Body of pancreas (tissue), 4 donors: ENCODE data around the gene WDR7. TPM values are rescaled to one million over a fixed set of nuclear protein-coding genes. Genes with fewer than 3 reads are reported as not detected.

Source experiments
- ATAC-seq: fragments of 150-250 bp; one replicate; pipeline ENCODE4 v1.9.1; 2016
- DNase-seq, 4 donors: peaks; one replicate each; pipeline ENCODE4 v3.0.0-alpha.2; 2019
- H3K27ac ChIP-seq, 4 donors: fragments of 200-600 bp; sonication (generic); 1 replicate in 3 of 4; 2 replicates in 1 of 4; pipeline versions ENCODE4 v1.5.1 to v1.6.1; 2016 to 2019; ENCODE audit warnings: mild to moderate bottlenecking in 1 of 4, mixed read lengths in 1 of 4, moderate library complexity in 1 of 4
- H3K27me3 ChIP-seq, 2 donors: fragments of 200-600 bp; sonication (generic); one replicate each; pipeline ENCODE4 v1.6.0; 2016; ENCODE audit warnings: mild to moderate bottlenecking in 1 of 2
- H3K36me3 ChIP-seq, 2 donors: fragments of 200-600 bp; sonication (generic); replicated peaks in 1 of 2; 2 replicates each; pipeline ENCODE4 v1.5.1; 2016; ENCODE audit warnings: low read depth in 2 of 2; ENCODE audit not compliant: insufficient read depth in 1 of 2
- H3K4me1 ChIP-seq: fragments of 200-600 bp; sonication (generic); one replicate; pipeline ENCODE4 v1.6.0; 2016
- H3K4me3 ChIP-seq, 2 donors: fragments of 200-600 bp; sonication (generic); 1 replicate in 1 of 2; 2 replicates in 1 of 2; pipeline ENCODE4 v1.5.1; 2016 to 2019
- H3K9me3 ChIP-seq, 3 donors: fragments of 200-600 bp; sonication (generic); 1 replicate in 2 of 3; 2 replicates in 1 of 3; pipeline ENCODE4 v1.5.1; 2016
- POLR2A ChIP-seq, 3 donors: fragments of 450-650 bp; IDR thresholded peaks; one replicate each; pipeline ENCODE4 v1.6.1; 2016; ENCODE audit warnings: antibody characterized with exemption in 3 of 3, mild to moderate bottlenecking in 2 of 3
- WGBS, 2 donors: methylation state at CpG; one replicate each; pipeline ENCODE4 v1.1.5; 2017; 5-methylcytosine and 5-hydroxymethylcytosine counted together
- intact Hi-C: fragments of 100-400 bp; cut with DNase I; formaldehyde crosslinking; loops from one replicate; pipeline ENCODE4 v1.15.1; 2023
- total RNA-seq, 2 donors: library from RNA; depleted of rRNA; stranded (reverse); fragments of >200 nt; gene quantifications; one replicate each; pipeline ENCODE4 v1.1.0, GENCODE V29; 2016
- TF ChIP-seq, protein P1 (sequence below), 7 experiments: fragments of 450-650 bp in 4 of 7; fragments of 200-600 bp in 3 of 7; sonication (generic) in 3 of 7; IDR thresholded peaks; one replicate each; pipeline ENCODE4 v1.5.1; 2016 to 2019; ENCODE audit warnings: antibody characterized with exemption in 7 of 7

The WDR7 gene
- total RNA-seq, 2 donors from 2014 or later = 16.3 to 21.4 TPM

GRCh38 chr18:57023275-57023882 lies 372.2 kb downstream of the WDR7 start:
- Histone ChIP-seq H3K4me3 (no peak overlapping the region), H3K9me3 (no peaks in the 10 kb centered on the region), H3K27ac (no peak overlapping the region), H3K4me1 (no peaks in the 10 kb centered on the region), H3K27me3 (no peaks in the 10 kb centered on the region), H3K36me3 (peaks cover 0 to 1% of the 10 kb centered on the region in 2 donors)
- WGBS, 2 donors = 48 to 50% methylated on average over 3 of the region's 3 CpGs
- intact Hi-C loops = no loop called here
- DNase-seq (no peak), ATAC-seq (no peak)
- no peak for TF ChIP-seq POLR2A (IDR thresholded peaks at IDR 0.05)
- TF ChIP-seq, protein P1, sequence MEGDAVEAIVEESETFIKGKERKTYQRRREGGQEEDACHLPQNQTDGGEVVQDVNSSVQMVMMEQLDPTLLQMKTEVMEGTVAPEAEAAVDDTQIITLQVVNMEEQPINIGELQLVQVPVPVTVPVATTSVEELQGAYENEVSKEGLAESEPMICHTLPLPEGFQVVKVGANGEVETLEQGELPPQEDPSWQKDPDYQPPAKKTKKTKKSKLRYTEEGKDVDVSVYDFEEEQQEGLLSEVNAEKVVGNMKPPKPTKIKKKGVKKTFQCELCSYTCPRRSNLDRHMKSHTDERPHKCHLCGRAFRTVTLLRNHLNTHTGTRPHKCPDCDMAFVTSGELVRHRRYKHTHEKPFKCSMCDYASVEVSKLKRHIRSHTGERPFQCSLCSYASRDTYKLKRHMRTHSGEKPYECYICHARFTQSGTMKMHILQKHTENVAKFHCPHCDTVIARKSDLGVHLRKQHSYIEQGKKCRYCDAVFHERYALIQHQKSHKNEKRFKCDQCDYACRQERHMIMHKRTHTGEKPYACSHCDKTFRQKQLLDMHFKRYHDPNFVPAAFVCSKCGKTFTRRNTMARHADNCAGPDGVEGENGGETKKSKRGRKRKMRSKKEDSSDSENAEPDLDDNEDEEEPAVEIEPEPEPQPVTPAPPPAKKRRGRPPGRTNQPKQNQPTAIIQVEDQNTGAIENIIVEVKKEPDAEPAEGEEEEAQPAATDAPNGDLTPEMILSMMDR (IDR thresholded peaks at IDR 0.05) = no peak

- no peak overlapping the region for H3K27ac ChIP-seq
- H3K4me3 ChIP-seq = no peak overlapping the region
- ATAC-seq = no peak
- WGBS, 2 donors = 87 to 97% methylated on average over 4 of the region's 4 CpGs
- DNase-seq = no peak
- no peaks in the 10 kb centered on the region for H3K9me3 ChIP-seq
- peaks cover 0 to 3% of the 10 kb centered on the region in 2 donors for H3K36me3 ChIP-seq
- no peaks in the 10 kb centered on the region for H3K4me1 ChIP-seq
- intact Hi-C loops = no loop called here
- no peaks in the 10 kb centered on the region for H3K27me3 ChIP-seq
- TF ChIP-seq, protein P1 (IDR thresholded peaks at IDR 0.05) = no peak
- TF ChIP-seq POLR2A (IDR thresholded peaks at IDR 0.05) = no peak
Measured at GRCh38 chr18:57025540-57025939, 374.4 kb downstream of the WDR7 start.

GRCh38 chr18:57026316-57026715 lies 375.2 kb downstream of the WDR7 start:
- Histone ChIP-seq H3K36me3 (peaks cover 0 to 1% of the 10 kb centered on the region in 2 donors), H3K4me3 (no peak overlapping the region), H3K9me3 (no peaks in the 10 kb centered on the region), H3K4me1 (no peaks in the 10 kb centered on the region), H3K27me3 (no peaks in the 10 kb centered on the region), H3K27ac (no peak overlapping the region)
- 95 to 99% methylated on average over 2 of the region's 2 CpGs for WGBS, 2 donors
- DNase-seq (no peak), ATAC-seq (no peak)
- TF ChIP-seq, protein P1 (IDR thresholded peaks at IDR 0.05) = no peak
- TF ChIP-seq POLR2A (IDR thresholded peaks at IDR 0.05) = no peak
- intact Hi-C loops = no loop called here

GRCh38 chr18:57027190-57027708 lies 376.1 kb downstream of the WDR7 start:
- H3K4me3 ChIP-seq = no peak overlapping the region
- peak in 2 of 4 donors; percentile 18 to 34 for DNase-seq
- peaks cover 0 to 1% of the 10 kb centered on the region in 2 donors for H3K36me3 ChIP-seq
- no peaks in the 10 kb centered on the region for H3K9me3 ChIP-seq
- no peaks in the 10 kb centered on the region for H3K4me1 ChIP-seq
- TF ChIP-seq POLR2A (IDR thresholded peaks at IDR 0.05) = no peak
- TF ChIP-seq, protein P1 (IDR thresholded peaks at IDR 0.05) = no peak
- no peak overlapping the region for H3K27ac ChIP-seq
- no peak for ATAC-seq
- intact Hi-C loops = no loop called here
- 82 to 90% methylated on average over 9 to 15 of the region's 15 CpGs for WGBS, 2 donors
- H3K27me3 ChIP-seq = no peaks in the 10 kb centered on the region

DNA sequence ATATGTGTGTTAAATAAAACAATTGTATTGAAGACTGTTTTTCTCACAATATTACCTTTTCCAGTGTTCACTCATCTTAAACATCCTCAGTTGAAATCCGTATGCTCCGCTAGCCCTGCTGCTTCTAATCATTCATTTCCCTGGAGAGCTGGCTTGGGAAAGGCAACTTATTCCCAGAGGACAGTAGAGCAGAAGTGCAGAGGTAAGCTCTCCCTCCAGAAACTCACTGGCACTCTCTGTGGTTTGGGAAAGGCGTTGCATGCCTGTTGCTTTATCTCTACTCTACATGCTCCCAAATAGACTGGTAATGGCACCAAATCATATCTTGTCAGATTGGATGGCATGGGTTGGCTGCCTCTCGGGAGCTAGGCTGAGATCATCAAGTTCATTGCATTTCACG lies 378.6 kb downstream of the WDR7 start:
- intact Hi-C loops = no loop called here

More for the DNA sequence above, 378.6 kb downstream of the WDR7 start:
- H3K36me3 ChIP-seq = peaks cover 0 to 1% of the 10 kb centered on the region in 2 donors
- no peak overlapping the region for H3K4me3 ChIP-seq
- H3K27me3 ChIP-seq = no peaks in the 10 kb centered on the region
- no peak overlapping the region for H3K27ac ChIP-seq
- H3K4me1 ChIP-seq = no peaks in the 10 kb centered on the region
- no peak for TF ChIP-seq POLR2A (IDR thresholded peaks at IDR 0.05)
- TF ChIP-seq, protein P1 (IDR thresholded peaks at IDR 0.05) = no peak
- WGBS, 2 donors = 94 to 98% methylated on average over 5 of the region's 5 CpGs
- ATAC-seq (no peak), DNase-seq (no peak)
- H3K9me3 ChIP-seq = no peaks in the 10 kb centered on the region
